GM18511 (cell line): Measurements from ENCODE around the gene PPP1R37.

Experiments
- ATAC-seq: cut with Tn5 transposase; IDR thresholded peaks from one replicate; pipeline ENCODE4 v1.9.1; 2021; ENCODE audit warnings: mild to moderate bottlenecking, moderate library complexity; ENCODE audit not compliant: unreplicated experiment

PPP1R37 gene

DNA sequence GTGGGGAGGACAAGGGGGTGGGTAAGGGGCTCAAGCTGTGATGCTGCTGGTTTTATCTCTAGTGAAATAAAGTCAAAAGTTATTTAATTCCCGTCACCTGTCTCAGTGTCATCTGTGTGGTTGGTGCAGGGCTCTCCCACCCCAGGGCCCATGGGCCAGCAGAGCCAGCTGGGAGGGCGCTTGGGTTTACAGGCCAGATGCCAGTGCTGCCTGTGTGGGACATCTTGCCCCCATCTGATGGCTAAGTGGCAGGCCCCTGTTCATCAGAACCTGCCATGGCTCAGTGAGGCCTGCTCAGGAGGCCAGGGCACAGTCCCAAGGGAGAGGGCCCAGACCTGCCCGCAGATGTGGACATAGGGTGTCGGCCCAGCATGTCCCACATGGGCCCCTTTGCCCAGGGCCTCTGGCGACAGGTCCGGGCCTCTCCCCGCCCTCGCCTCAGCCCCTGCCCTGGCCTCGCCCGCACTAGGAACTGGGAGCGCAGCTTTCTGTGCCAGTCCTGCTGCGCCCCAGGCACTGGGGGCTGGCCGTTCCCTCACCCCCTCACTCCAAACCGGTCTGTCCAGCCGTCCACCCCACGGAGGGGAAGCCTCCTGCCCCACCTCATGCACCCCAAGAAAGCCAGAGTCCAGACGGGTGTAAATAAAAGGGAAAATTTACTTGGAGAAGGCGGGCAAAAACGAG is 22.0 kb upstream of the PPP1R37 start:
- no peak for ATAC-seq

- no peak for ATAC-seq
Observed at GRCh38 chr19:45071545-45071938, 21.4 kb upstream of the PPP1R37 start.

GRCh38 chr19:45071969-45072790 is 20.8 kb upstream of the PPP1R37 start:
- no peak for ATAC-seq

DNA sequence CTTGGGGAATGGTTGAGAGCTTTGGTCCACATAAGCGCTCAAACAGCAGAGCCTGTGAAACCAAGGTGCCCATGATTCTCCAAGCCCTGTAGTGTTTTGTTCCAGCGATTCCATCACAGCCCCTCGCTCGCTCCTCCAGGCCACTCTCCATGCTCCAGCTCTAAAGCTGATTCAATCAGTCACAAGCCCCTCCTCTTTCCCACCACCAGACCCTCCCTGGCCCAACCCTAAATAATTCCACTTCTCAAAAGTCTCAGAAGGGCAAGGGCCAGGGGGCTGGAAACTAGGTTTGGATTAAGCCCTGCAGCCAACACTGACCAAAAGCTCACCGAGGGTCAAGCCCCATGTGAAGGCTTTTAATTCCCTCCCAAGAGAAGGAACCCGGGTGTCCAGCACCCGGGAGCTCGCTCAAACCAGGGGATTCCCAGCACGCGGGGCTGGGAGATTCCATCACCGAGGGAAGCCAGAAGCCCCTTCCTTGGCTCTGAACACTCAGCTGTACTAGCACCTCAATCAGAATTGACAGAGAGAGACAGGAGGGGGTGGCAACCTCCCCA is 18.2 kb upstream of the PPP1R37 start:
- ATAC-seq = no peak

GRCh38 chr19:45075301-45076028 is 17.5 kb upstream of the PPP1R37 start:
- ATAC-seq = peak; percentile 70

DNA sequence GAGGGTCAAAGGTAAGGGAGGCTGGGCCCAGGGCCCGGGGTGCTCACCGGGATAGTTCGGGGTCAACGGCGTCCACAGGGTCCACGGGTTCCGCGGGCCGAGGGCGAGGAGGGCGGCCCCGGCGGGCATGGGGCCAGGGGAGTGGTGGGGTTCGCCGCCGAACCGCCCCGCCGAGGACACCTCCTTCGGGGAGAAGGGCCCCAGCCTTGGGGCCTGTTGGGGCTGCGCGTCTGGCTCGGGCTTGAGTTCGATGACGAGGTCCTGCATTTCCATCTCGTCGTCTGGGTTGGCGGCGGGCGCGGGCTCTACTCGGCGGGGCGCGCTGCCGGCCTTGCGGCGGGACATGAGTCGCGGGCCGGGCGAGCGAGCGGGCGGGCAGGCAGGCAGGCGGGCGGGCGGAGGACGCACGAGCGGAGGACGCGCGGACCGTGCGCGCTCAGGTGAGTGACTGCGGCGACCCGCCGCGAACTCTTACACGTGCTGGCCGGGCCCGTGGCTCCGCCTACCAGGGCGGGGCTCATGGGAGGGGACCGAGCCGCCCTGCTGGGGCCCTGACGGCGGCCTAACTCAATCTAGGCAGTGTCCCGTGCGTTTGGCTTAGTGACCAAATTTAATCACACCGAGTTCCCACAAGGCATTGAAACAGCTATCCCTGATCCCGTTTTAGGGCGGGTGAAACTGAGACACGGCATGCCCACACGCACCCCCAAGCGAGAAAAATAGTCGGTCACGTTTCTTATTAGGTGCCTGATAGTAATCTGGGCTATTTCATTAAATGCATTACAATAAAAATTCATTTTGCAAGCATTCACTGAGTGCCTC is 16.7 kb upstream of the PPP1R37 start, which contains the start of gene ZNF296:
Gene ZNF296 (minus strand): TSS at position 450 of the 822 bp plus-strand sequence. CDS start 105 bp downstream, at position 345.
- peak; percentile 43 for ATAC-seq

DNA sequence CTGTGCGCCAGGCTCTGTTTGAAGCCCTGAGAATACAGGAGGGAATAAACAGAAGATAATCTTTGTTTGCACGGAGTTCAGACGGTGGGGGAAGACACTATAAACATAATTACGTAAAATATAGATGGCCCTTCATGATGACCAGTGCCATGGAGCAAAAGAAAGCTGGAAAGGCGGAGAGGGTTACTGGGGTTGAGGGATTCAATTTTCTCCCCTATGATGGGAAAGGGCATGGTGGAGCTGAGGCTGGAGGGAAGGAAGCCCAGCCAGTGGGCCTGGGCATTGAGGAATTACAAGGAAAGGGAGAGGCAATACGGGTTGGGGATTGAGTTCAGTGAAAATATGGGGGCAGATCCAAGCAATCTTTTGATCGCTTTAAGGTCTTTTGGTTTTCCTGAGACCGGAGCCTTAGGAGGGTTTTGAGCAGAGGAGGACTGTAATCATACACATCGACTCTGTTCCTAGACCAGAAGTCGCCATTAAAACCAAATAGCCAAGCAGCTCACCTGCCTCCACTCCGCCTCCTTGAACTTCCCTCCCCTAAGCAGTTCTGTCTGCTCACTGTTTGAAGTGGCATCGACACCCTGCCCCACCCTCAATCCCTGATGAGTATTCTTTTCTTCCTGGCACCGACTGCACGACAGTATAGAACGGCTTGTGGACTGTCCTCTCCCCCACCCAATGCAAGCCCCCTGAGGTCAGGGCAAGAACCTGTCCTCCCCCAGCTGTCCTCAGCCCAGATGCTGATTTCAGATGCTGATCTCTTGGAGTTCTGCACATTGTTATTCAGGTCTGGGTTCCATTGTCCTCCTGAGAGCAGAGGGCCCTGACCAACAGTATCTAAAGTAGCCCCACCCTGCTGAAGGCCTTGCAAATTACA is 15.9 kb upstream of the PPP1R37 start:
- no peak for ATAC-seq

DNA sequence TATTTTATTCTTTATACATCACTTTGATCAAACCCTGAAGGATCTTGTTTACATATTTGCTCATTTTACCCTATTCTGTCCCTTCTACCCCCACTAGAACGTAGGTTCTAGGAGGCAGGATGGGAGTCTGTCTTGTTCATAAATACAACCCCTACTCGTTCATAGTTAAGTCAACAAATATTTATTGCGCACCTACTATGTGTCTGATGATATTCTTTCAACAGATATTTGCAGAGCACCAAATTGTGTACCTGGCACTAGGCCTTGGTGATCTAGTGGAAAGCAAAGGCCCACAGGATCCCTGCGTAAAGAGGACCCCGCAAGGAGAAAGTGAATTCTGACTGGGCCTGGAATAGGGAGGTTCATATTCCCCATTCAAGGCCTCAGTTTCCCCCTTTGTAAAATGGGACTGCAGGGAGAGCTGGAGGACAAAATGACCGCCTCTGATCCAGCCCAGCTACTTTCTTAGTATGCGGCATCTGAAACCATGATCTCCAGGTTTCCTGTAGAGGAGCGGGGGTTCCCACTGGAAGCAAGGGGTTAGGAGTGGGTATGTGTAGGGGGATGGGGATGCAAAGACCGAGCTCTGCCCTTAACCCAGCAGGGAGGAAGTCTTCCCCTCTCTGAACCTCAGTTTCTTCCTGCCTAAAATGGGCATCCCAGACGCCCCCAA is 14.5 kb upstream of the PPP1R37 start:
- ATAC-seq = no peak

GRCh38 chr19:45079063-45079910 is 13.7 kb upstream of the PPP1R37 start, which contains the start of gene GEMIN7:
TSS of gene GEMIN7 (plus strand) at chr19:45079260. CDS start at chr19:45090115, 10,855 bp downstream.
- ATAC-seq = no peak

DNA sequence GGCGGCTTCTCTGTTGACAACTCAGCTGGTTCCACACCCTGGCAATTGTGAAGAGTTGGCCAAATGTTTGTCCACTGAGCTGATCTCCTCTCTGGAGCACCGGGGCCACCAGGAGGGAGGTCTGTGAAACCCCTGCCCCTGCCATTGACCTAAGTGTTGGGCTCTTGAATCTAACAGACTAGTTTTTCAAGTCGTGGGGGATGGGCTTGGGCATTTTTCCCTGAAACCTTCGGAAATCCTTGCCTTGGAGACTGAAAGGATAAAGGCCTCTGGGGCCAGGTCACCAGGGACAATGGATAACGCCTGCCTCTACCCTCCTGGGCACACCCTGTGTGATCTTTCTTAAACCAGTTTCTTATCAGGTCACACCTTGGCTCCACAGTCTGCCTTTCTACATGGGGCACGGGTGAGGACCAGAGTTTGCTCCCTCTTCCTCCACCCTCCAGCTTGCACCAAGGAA is 13.0 kb upstream of the PPP1R37 start:
- no peak for ATAC-seq

GRCh38 chr19:45082170-45082569 is 10.8 kb upstream of the PPP1R37 start:
- no peak for ATAC-seq

DNA sequence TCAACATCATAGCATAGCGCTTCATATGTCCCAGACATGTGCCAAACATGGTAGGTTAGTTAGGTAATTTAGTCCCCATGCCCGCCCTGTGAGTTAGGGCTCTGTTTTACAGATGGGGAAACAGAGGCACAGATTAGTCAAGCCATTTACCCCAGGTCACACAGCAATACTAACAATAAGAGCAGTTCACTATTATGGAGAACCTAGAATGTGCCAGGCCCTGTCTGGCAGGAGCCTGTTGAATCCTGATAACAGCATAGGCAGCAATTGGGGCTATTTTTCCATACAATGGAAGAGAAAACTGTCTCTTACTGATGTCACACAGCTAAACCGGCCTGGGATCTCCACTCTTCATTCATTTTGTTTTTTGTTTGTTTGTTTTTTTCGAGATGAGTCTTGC is 6.5 kb upstream of the PPP1R37 start:
- ATAC-seq = no peak

- ATAC-seq = no peak
Observed at GRCh38 chr19:45087531-45087930, 5.4 kb upstream of the PPP1R37 start.

GRCh38 chr19:45090034-45090433 is 2.9 kb upstream of the PPP1R37 start:
- no peak for ATAC-seq

GRCh38 chr19:45090606-45091005 is 2.4 kb upstream of the PPP1R37 start:
- no peak for ATAC-seq

DNA sequence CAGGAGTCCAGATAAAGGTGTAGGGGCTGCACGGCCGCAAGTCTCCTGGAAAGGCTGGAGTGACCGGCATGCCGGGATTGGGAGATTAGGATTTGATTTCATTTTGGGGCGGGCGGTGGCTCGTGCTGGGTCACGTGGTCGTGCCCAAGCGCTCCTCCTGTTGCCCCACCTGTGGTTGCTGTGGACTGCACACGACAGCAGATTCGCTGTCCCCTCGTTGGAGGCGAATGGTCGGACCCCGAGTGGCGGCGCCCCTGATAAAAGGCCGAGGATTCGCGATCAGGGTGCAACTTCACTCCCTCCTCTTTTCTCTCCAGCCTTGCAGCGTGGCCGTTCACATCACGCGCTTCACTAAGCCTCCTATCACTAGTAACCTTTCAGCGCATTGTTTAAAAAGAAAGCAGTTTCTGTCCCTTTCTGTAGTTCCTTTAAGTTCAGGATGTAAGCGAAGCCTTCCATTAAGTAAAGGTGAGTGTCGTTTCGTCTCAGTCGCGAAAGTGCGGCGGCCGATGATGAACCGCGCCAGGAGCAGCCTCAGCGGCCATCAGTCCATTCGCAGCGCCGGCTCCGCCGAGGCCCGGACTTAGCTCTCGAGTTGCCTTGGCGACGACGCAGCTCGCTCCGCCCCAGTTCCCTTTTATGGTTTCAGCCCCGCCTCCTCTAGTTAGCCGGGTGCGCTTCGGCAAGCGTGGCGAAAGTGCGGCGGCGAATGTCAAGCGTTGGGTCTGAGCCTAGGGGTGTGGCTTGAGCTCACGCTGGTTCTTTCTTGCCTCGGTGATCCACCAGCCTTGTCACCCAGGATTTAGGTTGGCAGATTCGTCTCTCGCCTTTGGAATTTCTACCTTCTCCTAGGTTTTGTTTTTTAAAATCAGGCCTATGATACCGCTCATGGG is 1.7 kb upstream of the PPP1R37 start:
- peak; percentile 69 for ATAC-seq

DNA sequence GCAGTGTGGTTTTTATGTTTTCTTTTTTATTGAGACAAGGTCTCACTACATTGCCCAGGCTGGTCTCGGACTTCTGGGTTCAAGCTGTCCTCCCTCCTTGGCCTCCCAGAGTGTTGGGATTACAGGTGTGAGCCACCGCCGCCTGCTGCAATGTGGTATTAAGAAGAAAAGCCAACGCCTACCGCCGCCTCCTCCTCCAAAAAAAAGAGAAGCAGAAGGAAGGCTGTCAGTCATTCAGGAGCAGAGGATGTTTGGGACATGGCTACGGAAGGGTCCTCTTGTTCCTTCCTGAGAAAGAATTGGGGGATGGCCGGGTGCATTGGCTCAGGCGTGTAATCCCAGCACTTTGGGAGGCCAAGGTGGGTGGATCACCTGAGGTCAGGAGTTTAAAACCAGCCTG is 1.2 kb downstream of the PPP1R37 start:
- ATAC-seq = no peak
